GM12878 (cell line): ENCODE results near the gene RIMBP2. TPM values are rescaled to one million over a fixed set of nuclear protein-coding genes. Genes with fewer than 3 reads are reported as not detected.
A peak's percentile ranks its signal among the peaks of the same experiment; 100 is the strongest.

Experiments used
- ATAC-seq: fragments of 200-7000 bp; cut with Tn5 transposase; 3 replicates; pipeline ENCODE4 v1.9.1; 2020; ENCODE audit warnings: mild to moderate bottlenecking, moderate library complexity
- BruUV-seq: library from RNA; stranded (reverse); fragments of 400-500 nt; replicated peaks from 2 replicates; lab custom pipeline; 2021; lab: Mats Ljungman, UMichigan
- CTCF ChIA-PET: fragments of 300-600 bp; sonication (Branson Sonifier 250); formaldehyde crosslinking; extraction: SDS; loops from one replicate; lab custom pipeline; 2021; ENCODE audit warnings: inconsistent platforms; lab: Yijun Ruan, JAX
- POLR2A ChIA-PET: fragments of 350-600 bp; formaldehyde crosslinking; extraction: SDS; loops from one replicate; lab custom pipeline; 2021; ENCODE audit warnings: inconsistent platforms; lab: Charles Lee
- RAD21 ChIA-PET: fragments of 300-600 bp; sonication (Branson Sonifier 250); formaldehyde crosslinking; loops from one replicate; lab custom pipeline; 2023; ENCODE audit warnings: antibody characterized with exemption; ENCODE audit not compliant: unreplicated experiment; lab: Charles Lee
- SMC1A ChIA-PET: fragments of 300-600 bp; sonication (Branson Sonifier 250); formaldehyde crosslinking; loops from one replicate; lab custom pipeline; 2023; ENCODE audit not compliant: unreplicated experiment, uncharacterized antibody; lab: Charles Lee
- DNase-seq: peaks from one replicate; pipeline ENCODE4 v3.0.0-alpha.2; 2011; ENCODE audit warnings: low read depth, low spot score
- FAIRE-seq: peaks from 3 replicates; lab custom pipeline; 2011; peaks lifted over from hg19 to GRCh38; lab: Jason Lieb, UNC
- H2AFZ ChIP-seq: 2 replicates; pipeline ENCODE4 v1.6.0; 2011; ENCODE audit warnings: low read depth, low read length, control low read depth; ENCODE audit not compliant: control insufficient read depth
- H3K27ac ChIP-seq: 2 replicates; pipeline ENCODE4 v1.5.1; 2011; ENCODE audit warnings: control low read depth; ENCODE audit not compliant: control insufficient read depth, insufficient read depth
- H3K27me3 ChIP-seq, 2 experiments: replicated peaks in 1 of 2; 2 replicates each; pipeline versions ENCODE4 v1.6.0 to v1.6.1; 2011; ENCODE audit warnings: low read length in 1 of 2; ENCODE audit not compliant: control insufficient read depth in 2 of 2, insufficient read depth in 2 of 2
- H3K36me3 ChIP-seq, 2 experiments: 2 replicates each; pipeline ENCODE4 v1.5.1; 2011; ENCODE audit warnings: low read length in 1 of 2; ENCODE audit not compliant: control insufficient read depth in 2 of 2, insufficient read depth in 2 of 2
- H3K4me1 ChIP-seq: 2 replicates; pipeline ENCODE4 v1.6.1; 2011; ENCODE audit warnings: mild to moderate bottlenecking, low read length, moderate library complexity, mixed read lengths; ENCODE audit not compliant: control insufficient read depth, insufficient read depth
- H3K4me2 ChIP-seq: 2 replicates; pipeline ENCODE4 v1.6.0; 2011; ENCODE audit warnings: control low read depth; ENCODE audit not compliant: control insufficient read depth, insufficient read depth
- H3K4me3 ChIP-seq: fragments of 200-600 bp; sonication (generic); 2 replicates; pipeline ENCODE4 v1.5.1; 2016
- H3K79me2 ChIP-seq: 2 replicates; pipeline ENCODE4 v1.6.0; 2011; ENCODE audit warnings: low read length; ENCODE audit not compliant: control insufficient read depth, insufficient read depth
- H3K9ac ChIP-seq: 2 replicates; pipeline ENCODE4 v1.8.0; 2011; ENCODE audit warnings: low read length, control low read depth, mixed read lengths; ENCODE audit not compliant: control insufficient read depth, insufficient read depth
- H3K9me3 ChIP-seq: replicated peaks from 3 replicates; pipeline ENCODE4 v1.5.1; 2011; ENCODE audit warnings: mild to moderate bottlenecking, low read length; ENCODE audit not compliant: control insufficient read depth, insufficient read depth
- H4K20me1 ChIP-seq: 2 replicates; pipeline ENCODE4 v1.6.0; 2011; ENCODE audit not compliant: control insufficient read depth, insufficient read depth
- DPF2 ChIP-seq: fragments of 450-650 bp; IDR thresholded peaks from 2 replicates; pipeline ENCODE4 v1.6.1; 2017; ENCODE audit warnings: mild to moderate bottlenecking
- KAT2A ChIP-seq: conservative IDR thresholded peaks from 2 replicates; pipeline ENCODE4 v1.6.1; 2011; ENCODE audit warnings: low read depth, low read length; ENCODE audit not compliant: control insufficient read depth
- NR2C1 ChIP-seq: fragments of 450-650 bp; IDR thresholded peaks from 2 replicates; pipeline ENCODE4 v1.6.1; 2017; ENCODE audit warnings: antibody characterized with exemption, mild to moderate bottlenecking, moderate library complexity
- NRF1 ChIP-seq: conservative IDR thresholded peaks from 2 replicates; pipeline ENCODE4 v1.6.1; 2011; ENCODE audit warnings: mild to moderate bottlenecking, low read depth, low read length, improper control_type of control experiment
- PAX5 ChIP-seq: IDR thresholded peaks from 2 replicates; pipeline ENCODE4 v1.6.1; 2011; ENCODE audit warnings: low read depth, low read length, borderline replicate concordance
- PML ChIP-seq: IDR thresholded peaks from 2 replicates; pipeline ENCODE4 v1.6.1; 2012; ENCODE audit warnings: low read length, inconsistent platforms
- RELA ChIP-seq: fragments of 450-650 bp; IDR thresholded peaks from 2 replicates; pipeline ENCODE4 v1.8.0; 2014; ENCODE audit warnings: borderline replicate concordance; ENCODE audit not compliant: partially characterized antibody
- RUNX3 ChIP-seq: IDR thresholded peaks from 2 replicates; pipeline ENCODE4 v1.6.1; 2012; ENCODE audit warnings: low read length, inconsistent platforms
- SIN3A ChIP-seq: IDR thresholded peaks from 2 replicates; pipeline ENCODE4 v1.6.1; 2012; ENCODE audit warnings: low read depth, low read length, improper control_type of control experiment
- SPI1 ChIP-seq: IDR thresholded peaks from 2 replicates; pipeline ENCODE4 v1.6.1; 2011; ENCODE audit warnings: low read depth, mild to moderate bottlenecking, low read length, moderate library complexity, borderline replicate concordance; ENCODE audit not compliant: insufficient read depth
- WGBS: methylation state at CpG from one replicate; pipeline ENCODE4 v1.1.6; 2016; ENCODE audit warnings: low lambda C conversion rate; ENCODE audit not compliant: insufficient replicate concordance, insufficient coverage; ENCODE audit errors: missing lambda C conversion rate; 5-methylcytosine and 5-hydroxymethylcytosine counted together
- in situ Hi-C: fragments of 300-500 bp; cut with MboI; formaldehyde crosslinking; loops from 9 replicates; pipeline ENCODE4 v1.14.3; 2018; ENCODE audit warnings: mixed read lengths
- intact Hi-C: fragments of 100-400 bp; cut with micrococcal nuclease; formaldehyde crosslinking; loops from one replicate; pipeline ENCODE4 v1.14.2; 2022; ENCODE audit not compliant: unreplicated experiment
- polyA plus RNA-seq, 11 experiments: library from polyadenylated mRNA; depleted of rRNA in 4 of 11; unstranded in 6 of 11; stranded (reverse) in 5 of 11; fragments of >200 nt; fragmentation: Nextera tagmentation in 4 of 11; fragmentation: Illumina TruSeq in 1 of 11; extraction: Ambion mirVana in 4 of 11; extraction: Trizol in 1 of 11; gene quantifications; 1 replicate in 1 of 11; 2 replicates in 10 of 11; pipeline versions ENCODE4 v1.2.1 to v1.2.3, GENCODE V29; 2011 to 2016; ENCODE audit warnings: inconsistent platforms in 2 of 11, missing spikeins in 2 of 11, low read depth in 1 of 11
- total RNA-seq, 4 experiments: library from RNA; depleted of rRNA in 3 of 4; stranded (reverse); fragments of >200 nt in 3 of 4; fragmentation: Illumina TruSeq in 1 of 4; extraction: Trizol in 1 of 4; gene quantifications; 2 replicates each; pipeline versions ENCODE4 v1.2.1 to v1.2.3, GENCODE V29; 2013 to 2021
- TF ChIP-seq, protein P1 (sequence below): IDR thresholded peaks from 2 replicates; pipeline ENCODE4 v1.6.1; 2012; ENCODE audit warnings: low read length, inconsistent platforms

The RIMBP2 gene
- total and polyA plus RNA-seq, 10 of the 15 experiments (the other 5 are each of a cell fraction or from before 2014, with no cell fraction given), result 0.04 to 2.9 (median 0.07) TPM; not detected in 1

DNA sequence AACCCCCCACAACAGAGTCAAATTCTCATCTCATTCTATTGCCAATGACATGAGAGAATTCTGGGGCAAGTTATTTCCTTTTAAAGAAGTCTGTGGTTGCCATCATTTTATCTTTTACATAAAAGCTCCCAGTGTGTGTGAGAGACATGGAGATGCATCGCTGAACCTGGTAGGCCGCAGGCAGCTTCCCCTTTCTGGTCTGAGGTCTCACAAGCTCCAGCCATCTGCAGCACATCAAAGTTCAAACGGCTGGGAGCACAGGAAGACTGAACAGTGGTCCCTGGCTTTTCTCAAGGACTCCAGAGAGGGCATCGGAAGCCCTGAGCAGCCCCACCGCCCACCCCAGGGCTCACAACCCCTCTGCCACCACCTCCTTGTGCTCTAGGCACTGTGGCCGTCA, 141.7 kb downstream of the RIMBP2 start:
- peak overlapping the region; percentile 61 for H3K27ac ChIP-seq
- 7% methylated on average over 6 of the region's 6 CpGs for WGBS
- no peak overlapping the region for H3K9ac ChIP-seq
- no peak overlapping the region for H2AFZ ChIP-seq
- ATAC-seq (peak; percentile 54), DNase-seq (peak; percentile 59), FAIRE-seq (no peak)
- intact Hi-C loops, result loop anchor here (10.0 kb wide), 2 partner anchors 140 to 170 kb away; partner anchors contain the start of gene RIMBP2
- no peaks in the 10 kb centered on the region for H3K27me3 ChIP-seq
- no peak overlapping the region for H3K4me3 ChIP-seq
- POLR2A ChIA-PET, result no interaction called here
- H3K79me2 ChIP-seq, result no peaks in the 10 kb centered on the region
- SMC1A ChIA-PET, result interaction anchor here (0.7 to 2.1 kb wide), 7 partner anchors 9 to 506 kb away, joined by 3 to 10 read pairs (median 5); no protein-coding TSS in a partner anchor
- H3K9me3 ChIP-seq, result no peaks in the 10 kb centered on the region; the same call in 1 of the 3 replicates
- BruUV-seq, result no TSS peak
- TF ChIP-seq NRF1, result no peak
- peak; percentile 55 for TF ChIP-seq RUNX3
- TF ChIP-seq RELA, result no peak
- no peak for TF ChIP-seq PML
- no peak for TF ChIP-seq NR2C1
- TF ChIP-seq, protein P1, sequence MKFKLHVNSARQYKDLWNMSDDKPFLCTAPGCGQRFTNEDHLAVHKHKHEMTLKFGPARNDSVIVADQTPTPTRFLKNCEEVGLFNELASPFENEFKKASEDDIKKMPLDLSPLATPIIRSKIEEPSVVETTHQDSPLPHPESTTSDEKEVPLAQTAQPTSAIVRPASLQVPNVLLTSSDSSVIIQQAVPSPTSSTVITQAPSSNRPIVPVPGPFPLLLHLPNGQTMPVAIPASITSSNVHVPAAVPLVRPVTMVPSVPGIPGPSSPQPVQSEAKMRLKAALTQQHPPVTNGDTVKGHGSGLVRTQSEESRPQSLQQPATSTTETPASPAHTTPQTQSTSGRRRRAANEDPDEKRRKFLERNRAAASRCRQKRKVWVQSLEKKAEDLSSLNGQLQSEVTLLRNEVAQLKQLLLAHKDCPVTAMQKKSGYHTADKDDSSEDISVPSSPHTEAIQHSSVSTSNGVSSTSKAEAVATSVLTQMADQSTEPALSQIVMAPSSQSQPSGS, result peak; percentile 26; the same call in 1 of the 2 replicates
- no peak for TF ChIP-seq KAT2A
- no peak for TF ChIP-seq DPF2
- no peak for TF ChIP-seq SIN3A
- TF ChIP-seq SPI1, result peak; percentile 16; the same call in 1 of the 2 replicates
- TF ChIP-seq PAX5, result peak; percentile 78; the same call in 1 of the 2 replicates
- in situ Hi-C loops, result no loop called here
- CTCF ChIA-PET, result interaction anchor here (0.7 kb wide), 1 partner anchor 32 kb away, joined by 3 read pairs; no protein-coding TSS in a partner anchor
- peaks cover 4% of the 10 kb centered on the region; the same call in 1 of the 2 replicates for H3K4me1 ChIP-seq
- H4K20me1 ChIP-seq, result no peaks in the 10 kb centered on the region
- RAD21 ChIA-PET, result interaction anchor here (1.0 to 1.8 kb wide), 4 partner anchors 14 to 142 kb away, joined by 3 to 6 read pairs (median 4); no protein-coding TSS in a partner anchor
- no peak overlapping the region for H3K4me2 ChIP-seq
- no peaks in the 10 kb centered on the region for H3K36me3 ChIP-seq
